GM21576 (cell line): Measurements from ENCODE around the gene E2F4.
A peak's percentile ranks its signal among the peaks of the same experiment; 100 is the strongest.

Source experiments
- ATAC-seq: cut with Tn5 transposase; IDR thresholded peaks from one replicate; pipeline ENCODE4 v1.9.1; 2021; ENCODE audit warnings: mild to moderate bottlenecking, moderate library complexity; ENCODE audit not compliant: unreplicated experiment

Gene E2F4

GRCh38 chr16:67207249-67208091 is 15.5 kb downstream of the E2F4 start:
- ATAC-seq: no peak

- ATAC-seq: no peak
Observed at GRCh38 chr16:67208154-67208896, 16.4 kb downstream of the E2F4 start.

DNA sequence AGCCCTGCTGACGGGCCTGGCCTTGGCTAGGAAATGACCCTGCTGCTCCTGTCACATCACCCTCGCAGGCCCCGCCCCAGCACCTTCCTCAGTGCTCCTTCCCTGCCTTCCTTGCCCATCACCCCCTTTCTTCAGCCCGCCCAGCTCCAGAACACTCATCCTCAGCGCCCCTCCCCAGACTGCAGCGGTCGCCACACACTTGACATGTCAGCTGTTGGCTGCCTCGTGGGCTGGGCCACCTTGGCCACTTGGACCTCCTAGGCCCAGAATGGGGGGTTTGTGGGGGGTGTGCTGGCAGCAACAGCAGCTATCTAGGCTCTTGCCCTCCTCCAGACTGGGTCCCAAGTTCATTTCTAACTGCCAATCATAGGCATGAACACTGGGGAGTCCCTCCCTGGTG is 17.6 kb downstream of the E2F4 start:
- ATAC-seq: no peak

- ATAC-seq: no peak
Observed at GRCh38 chr16:67210069-67210937, 18.3 kb downstream of the E2F4 start.

DNA sequence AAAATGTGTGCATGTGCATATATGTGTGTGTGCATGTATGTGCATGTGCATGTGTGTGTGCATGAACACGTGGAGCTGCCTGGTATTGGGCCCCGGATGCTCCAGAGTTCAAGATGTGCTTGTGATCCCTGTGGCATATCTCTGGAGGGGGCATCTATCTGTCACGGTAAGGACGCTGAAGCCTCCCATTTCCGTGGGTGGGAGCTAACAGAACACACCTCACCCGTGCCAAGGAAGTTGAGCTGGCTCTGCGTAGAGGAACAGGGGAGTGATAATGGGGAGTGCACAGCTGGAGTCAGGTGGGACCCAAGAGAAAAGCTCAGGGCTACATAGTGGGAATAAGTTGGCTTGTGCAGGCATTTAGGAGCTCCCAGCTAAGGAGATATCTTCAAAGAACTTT is 19.7 kb downstream of the E2F4 start:
- ATAC-seq: no peak

- ATAC-seq: no peak
Observed at GRCh38 chr16:67212766-67213165, 20.8 kb downstream of the E2F4 start.

DNA sequence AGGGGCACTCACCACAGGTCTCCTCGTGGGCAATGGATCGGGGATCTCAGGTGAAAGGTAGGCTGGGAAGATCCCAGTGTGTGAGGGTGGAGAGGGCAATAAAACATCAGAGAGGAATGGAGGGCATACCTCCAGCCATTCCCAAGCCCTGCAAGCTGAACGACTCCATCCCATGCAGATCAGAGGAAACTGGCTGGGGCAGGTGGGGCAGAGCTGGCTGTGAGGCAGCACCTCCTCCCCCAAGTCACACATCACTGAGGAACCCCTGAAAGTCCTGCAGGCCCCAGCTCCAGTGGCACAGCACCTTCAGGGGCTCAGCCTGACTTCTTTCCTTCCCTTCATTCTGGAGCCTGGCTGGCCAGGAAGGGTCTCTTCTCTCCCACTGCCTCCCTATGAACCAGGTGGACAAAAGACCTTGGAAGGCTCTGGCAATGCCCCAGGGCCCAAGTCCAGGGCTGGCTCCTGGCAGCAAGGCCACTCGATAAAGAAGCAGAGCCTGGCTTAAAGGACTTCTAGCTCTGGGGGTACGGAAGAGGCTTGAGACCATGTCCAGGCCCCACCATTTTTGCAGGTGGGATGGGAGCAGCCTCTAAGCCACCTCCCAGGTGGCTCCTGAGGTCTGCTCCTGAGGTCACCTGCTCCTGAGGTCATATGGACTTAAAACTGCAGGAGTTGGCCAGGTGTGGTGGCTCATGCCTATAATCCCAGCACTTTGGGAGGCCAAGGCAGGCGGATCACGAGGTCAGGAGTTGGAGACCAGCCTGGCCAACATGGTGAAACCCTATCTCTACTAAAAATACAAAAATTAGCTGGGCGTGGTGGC is 21.5 kb downstream of the E2F4 start:
- ATAC-seq: no peak

GRCh38 chr16:67215706-67216105 is 23.8 kb downstream of the E2F4 start:
- ATAC-seq: no peak

DNA sequence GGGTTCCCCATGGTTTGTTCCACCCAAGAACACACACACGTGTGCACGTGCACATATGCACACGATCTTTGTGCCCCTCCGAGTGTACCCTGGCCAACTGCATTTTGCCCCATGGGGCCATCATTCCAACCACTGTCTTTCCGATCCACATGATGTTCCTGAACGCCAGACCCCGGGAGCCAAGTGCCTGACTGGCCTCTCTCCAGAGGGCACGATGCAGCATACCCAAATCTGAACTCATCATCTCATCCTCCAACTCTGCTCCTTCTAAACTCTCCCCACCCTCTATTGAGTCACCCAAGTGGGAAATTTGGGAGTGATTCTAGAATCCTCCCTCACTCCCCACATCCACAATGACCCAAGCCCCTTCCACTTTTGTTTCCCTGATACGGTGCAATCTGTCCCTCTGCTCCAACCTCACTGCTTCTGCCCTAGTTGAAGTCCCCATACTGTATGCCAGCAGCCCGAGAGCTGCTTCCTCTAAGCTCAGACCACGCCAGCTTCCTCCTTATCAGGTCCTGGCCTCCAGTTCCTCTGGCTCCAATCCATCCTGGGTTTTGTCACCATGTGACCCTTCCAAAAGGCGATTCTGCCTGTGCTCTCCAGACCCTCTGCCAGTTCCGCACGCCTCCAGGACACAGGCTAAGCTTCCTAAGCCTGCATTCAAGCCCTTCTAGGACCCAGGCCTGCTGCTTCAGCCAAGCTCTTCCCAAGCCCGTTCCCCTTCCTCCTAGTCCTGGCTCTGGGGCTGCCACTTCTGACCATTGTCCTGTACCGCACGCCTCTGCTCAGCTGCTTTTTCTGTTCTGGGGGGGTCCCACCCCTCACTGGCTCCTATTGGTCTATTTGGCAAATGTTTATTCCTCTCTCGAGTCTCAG is 24.9 kb downstream of the E2F4 start:
- no peak for ATAC-seq

DNA sequence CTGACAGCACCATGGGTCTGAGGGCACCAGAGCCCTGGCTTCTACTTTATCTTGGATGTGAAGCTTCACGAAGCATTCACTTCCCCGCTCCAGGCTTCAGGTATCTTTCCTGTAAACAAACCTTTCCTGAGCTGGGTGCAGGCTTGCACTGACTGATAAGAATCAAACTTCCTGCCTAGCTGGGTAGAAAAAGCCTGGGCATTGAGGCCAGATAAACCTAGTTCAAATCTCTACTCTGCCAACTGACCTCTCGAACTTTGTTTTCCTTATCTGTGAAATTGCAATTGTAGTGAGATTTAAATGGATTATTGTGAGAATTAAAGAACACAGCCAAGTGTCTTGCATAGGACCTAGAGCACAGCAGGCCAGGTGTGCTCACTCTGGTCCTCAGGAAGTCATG is 32.0 kb downstream of the E2F4 start:
- ATAC-seq: no peak

DNA sequence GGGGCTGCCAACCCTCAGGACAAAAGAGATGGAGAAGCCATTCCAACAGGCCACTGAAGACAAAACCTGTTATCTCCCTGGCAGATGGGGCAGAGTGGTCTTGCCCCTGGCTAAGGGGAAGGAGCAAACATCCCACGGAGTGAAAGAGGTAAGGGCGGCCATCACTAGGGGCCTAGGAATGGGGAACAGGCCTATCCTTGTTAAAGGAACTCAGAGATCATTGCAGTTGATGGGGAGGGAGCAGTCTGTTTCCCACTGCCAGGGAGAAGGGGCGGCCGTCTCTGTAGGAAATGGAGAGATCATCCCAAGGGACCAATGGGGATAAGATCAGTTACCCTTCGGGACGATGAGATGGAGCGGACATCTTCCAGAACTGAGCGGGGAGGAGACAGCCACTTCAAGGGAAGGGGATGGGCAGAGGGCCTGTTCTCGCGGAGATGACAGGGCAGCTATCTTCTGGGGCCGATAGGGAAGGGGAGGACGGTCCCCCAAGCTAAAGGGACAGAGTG is 34.4 kb downstream of the E2F4 start:
- ATAC-seq: no peak

- peak; percentile 88 for ATAC-seq
Observed at GRCh38 chr16:67226804-67227566, 35.0 kb downstream of the E2F4 start, which contains the start of gene TMEM208. Gene TMEM208 (plus strand): TSS chr16:67227130. CDS start chr16:67227219, 89 bp downstream.

DNA sequence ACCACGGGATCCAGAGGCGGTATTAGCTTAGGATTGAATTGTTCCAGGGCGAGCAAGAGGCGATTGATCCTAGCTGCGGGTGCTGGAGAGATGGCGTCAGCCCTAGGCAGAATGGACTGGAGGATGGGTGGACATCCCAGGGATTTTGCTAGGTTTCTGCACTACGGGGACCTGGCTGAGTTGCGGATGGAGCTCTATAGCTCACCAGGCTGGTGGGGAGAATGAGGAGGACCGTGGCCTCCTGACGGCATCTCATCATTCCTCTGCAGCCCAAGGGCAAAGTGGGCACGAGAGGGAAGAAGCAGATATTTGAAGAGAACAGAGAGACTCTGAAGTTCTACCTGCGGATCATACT is 35.6 kb downstream of the E2F4 start:
- ATAC-seq: no peak

DNA sequence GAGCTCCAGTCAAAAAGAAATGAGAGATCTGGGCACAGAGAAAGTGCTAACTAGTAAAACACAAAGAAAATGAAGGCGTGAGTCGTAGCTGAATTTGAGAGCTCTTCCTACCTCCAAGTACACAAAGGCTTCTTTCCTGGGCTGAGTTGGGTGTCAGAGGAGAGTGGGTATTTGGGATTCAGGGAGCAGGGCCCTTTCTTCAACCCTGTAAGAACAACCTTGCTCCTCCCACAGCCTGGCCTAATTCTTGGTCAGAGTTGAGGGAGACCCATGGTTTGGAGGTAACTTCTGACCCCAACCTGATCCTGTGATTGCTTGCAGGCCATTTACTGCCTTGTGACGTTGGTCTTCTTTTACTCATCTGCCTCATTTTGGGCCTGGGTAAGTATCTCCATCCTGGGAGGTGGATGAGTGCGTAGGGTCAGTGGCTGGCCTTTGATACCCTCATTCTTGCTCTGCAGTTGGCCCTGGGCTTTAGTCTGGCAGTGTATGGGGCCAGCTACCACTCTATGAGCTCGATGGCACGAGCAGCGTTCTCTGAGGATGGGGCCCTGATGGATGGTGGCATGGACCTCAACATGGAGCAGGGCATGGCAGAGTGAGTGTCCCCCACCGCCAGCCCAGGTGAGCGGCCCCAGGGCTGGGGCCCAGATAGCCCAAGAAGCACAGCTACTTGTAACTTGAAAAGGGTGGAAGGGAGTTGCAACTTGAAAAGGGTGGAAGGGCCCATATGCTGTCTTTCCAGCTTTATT is 36.3 kb downstream of the E2F4 start:
- ATAC-seq: no peak

GRCh38 chr16:67228905-67229304 is 37.0 kb downstream of the E2F4 start:
- no peak for ATAC-seq

GRCh38 chr16:67229906-67230808 is 38.2 kb downstream of the E2F4 start:
- ATAC-seq: no peak
